MM.1S (cell line): ENCODE data around the gene CCDC178.
"Not testable (repeated sequence)": the region's sequence is repeated elsewhere in the genome, so short reads cannot be mapped to it uniquely, and the experiment has no call there.

ENCODE experiments used
- DNase-seq: peaks from one replicate; pipeline ENCODE4 v3.0.0-alpha.2; 2015
- H2AFZ ChIP-seq: fragments of 300-600 bp; sonication (generic); 2 replicates; pipeline ENCODE4 v1.6.0; 2016; ENCODE audit warnings: antibody characterized with exemption, low read length
- H3F3A ChIP-seq: fragments of 300-600 bp; sonication (generic); 2 replicates; pipeline ENCODE4 v1.6.1; 2016; ENCODE audit warnings: mild to moderate bottlenecking, antibody characterized with exemption, low read length, moderate library complexity, mixed read lengths; ENCODE audit not compliant: insufficient read depth
- H3K27ac ChIP-seq: fragments of 300-600 bp; sonication (generic); 2 replicates; pipeline ENCODE4 v1.5.1; 2016; ENCODE audit warnings: mild to moderate bottlenecking, low read length
- H3K27me3 ChIP-seq: fragments of 300-600 bp; sonication (generic); replicated peaks from 2 replicates; pipeline ENCODE4 v1.6.0; 2016; ENCODE audit warnings: low read length; ENCODE audit not compliant: insufficient read depth
- H3K36me3 ChIP-seq: fragments of 300-600 bp; sonication (generic); replicated peaks from 2 replicates; pipeline ENCODE4 v1.6.1; 2016; ENCODE audit warnings: mild to moderate bottlenecking, low read length, mixed read lengths; ENCODE audit not compliant: insufficient read depth
- H3K4me1 ChIP-seq: fragments of 300-600 bp; sonication (generic); 2 replicates; pipeline ENCODE4 v1.6.1; 2016; ENCODE audit warnings: low read length, mixed read lengths
- H3K4me2 ChIP-seq: fragments of 300-600 bp; sonication (generic); 2 replicates; pipeline ENCODE4 v1.6.0; 2016; ENCODE audit warnings: low read depth, low read length
- H3K4me3 ChIP-seq: fragments of 300-600 bp; sonication (generic); 2 replicates; pipeline ENCODE4 v1.5.1; 2016; ENCODE audit warnings: low read length, mixed read lengths
- H3K79me2 ChIP-seq: fragments of 300-600 bp; sonication (generic); 2 replicates; pipeline ENCODE4 v1.6.1; 2016; ENCODE audit warnings: mixed run types, low read length, mixed read lengths
- H3K9ac ChIP-seq: fragments of 300-600 bp; sonication (generic); 2 replicates; pipeline ENCODE4 v1.6.1; 2016; ENCODE audit warnings: low read length, mixed read lengths
- H3K9me2 ChIP-seq: fragments of 300-600 bp; sonication (generic); replicated peaks from 2 replicates; pipeline ENCODE4 v1.6.1; 2016; ENCODE audit warnings: mild to moderate bottlenecking, low read length, mixed read lengths; ENCODE audit not compliant: insufficient read depth
- H3K9me3 ChIP-seq: fragments of 300-600 bp; sonication (generic); replicated peaks from 2 replicates; pipeline ENCODE4 v1.6.1; 2016; ENCODE audit warnings: mild to moderate bottlenecking, low read length, mixed read lengths; ENCODE audit not compliant: insufficient read depth
- H4K20me1 ChIP-seq: fragments of 300-600 bp; sonication (generic); 2 replicates; pipeline ENCODE4 v1.6.1; 2016; ENCODE audit warnings: mild to moderate bottlenecking, low read length, moderate library complexity, mixed read lengths; ENCODE audit not compliant: insufficient read depth
- EZH2 ChIP-seq: fragments of 300-600 bp; sonication (generic); optimal IDR thresholded peaks from 2 replicates; pipeline ENCODE3; 2017; ENCODE audit warnings: low read depth, mild to moderate bottlenecking, antibody characterized with exemption, low read length, mixed read lengths
- EZH2phosphoT487 ChIP-seq: fragments of 300-600 bp; sonication (generic); IDR thresholded peaks from 2 replicates; pipeline ENCODE4 v1.6.1; 2018; ENCODE audit warnings: antibody characterized with exemption, low read length
- TF ChIP-seq, protein P1 (sequence below): fragments of 300-600 bp; sonication (generic); IDR thresholded peaks from 2 replicates; pipeline ENCODE4 v1.5.1; 2016; ENCODE audit warnings: antibody characterized with exemption, low read length, mixed read lengths

CCDC178 gene

DNA sequence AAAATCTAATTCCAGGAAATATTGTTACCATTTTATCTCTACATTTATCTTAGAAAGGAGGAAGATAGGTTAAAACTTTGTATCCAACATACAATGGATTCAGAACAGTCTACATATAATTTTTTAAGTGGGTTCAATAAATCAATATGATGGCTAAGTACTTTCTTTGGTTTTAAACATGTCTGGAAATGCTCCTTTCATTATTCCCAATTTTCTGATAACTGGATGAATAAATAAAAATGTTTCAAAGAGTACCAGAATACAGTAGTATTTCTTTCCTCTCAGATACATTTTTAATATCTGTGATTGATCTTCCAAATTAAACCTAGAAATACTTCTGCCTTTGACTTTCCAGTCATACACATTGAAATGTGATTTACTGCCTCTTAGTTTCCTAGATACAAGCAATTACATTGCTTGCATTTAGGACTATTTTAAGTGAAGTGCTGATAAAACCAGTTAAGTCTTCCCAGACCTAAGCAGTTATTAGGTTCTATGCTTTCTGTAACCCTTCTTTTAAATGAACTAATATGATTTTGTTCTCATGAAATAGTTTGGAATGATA lies 283.5 kb downstream of the CCDC178 start:
- H3K4me1 ChIP-seq, result no peaks in the 10 kb centered on the region
- no peaks in the 10 kb centered on the region for H3K79me2 ChIP-seq
- H3K9me3 ChIP-seq, result no peaks in the 10 kb centered on the region
- no peaks in the 10 kb centered on the region for H3K9me2 ChIP-seq
- no peaks in the 10 kb centered on the region for H3F3A ChIP-seq
- TF ChIP-seq, protein P1, sequence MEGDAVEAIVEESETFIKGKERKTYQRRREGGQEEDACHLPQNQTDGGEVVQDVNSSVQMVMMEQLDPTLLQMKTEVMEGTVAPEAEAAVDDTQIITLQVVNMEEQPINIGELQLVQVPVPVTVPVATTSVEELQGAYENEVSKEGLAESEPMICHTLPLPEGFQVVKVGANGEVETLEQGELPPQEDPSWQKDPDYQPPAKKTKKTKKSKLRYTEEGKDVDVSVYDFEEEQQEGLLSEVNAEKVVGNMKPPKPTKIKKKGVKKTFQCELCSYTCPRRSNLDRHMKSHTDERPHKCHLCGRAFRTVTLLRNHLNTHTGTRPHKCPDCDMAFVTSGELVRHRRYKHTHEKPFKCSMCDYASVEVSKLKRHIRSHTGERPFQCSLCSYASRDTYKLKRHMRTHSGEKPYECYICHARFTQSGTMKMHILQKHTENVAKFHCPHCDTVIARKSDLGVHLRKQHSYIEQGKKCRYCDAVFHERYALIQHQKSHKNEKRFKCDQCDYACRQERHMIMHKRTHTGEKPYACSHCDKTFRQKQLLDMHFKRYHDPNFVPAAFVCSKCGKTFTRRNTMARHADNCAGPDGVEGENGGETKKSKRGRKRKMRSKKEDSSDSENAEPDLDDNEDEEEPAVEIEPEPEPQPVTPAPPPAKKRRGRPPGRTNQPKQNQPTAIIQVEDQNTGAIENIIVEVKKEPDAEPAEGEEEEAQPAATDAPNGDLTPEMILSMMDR, result no peak
- H2AFZ ChIP-seq, result no peak overlapping the region
- no peaks in the 10 kb centered on the region for H3K36me3 ChIP-seq
- DNase-seq, result no peak
- no peak overlapping the region for H3K4me3 ChIP-seq
- H3K27me3 ChIP-seq, result no peaks in the 10 kb centered on the region
- H4K20me1 ChIP-seq, result no peaks in the 10 kb centered on the region
- no peak overlapping the region for H3K9ac ChIP-seq
- H3K4me2 ChIP-seq, result no peak overlapping the region
- no peak overlapping the region for H3K27ac ChIP-seq

DNA sequence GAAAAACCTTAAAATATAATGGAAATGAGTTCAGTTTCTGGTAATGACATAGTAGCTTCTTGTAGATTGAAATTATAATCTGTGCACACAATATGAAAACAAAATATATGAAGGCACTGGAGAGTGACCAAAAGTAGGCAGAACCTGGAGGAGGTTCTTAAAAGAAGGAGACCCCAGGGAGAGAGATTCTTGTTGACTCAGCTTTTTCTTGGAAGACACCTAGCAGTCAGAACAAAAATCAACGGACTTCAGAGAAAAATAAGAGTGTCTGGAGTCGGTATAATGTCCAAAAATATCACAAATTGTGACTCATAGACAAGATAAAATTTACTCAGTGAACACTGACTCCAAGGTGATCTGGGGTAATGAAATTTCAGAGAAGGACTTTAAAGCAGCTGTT lies 286.5 kb downstream of the CCDC178 start:
- no peak overlapping the region for H2AFZ ChIP-seq
- no peak for DNase-seq

DNA sequence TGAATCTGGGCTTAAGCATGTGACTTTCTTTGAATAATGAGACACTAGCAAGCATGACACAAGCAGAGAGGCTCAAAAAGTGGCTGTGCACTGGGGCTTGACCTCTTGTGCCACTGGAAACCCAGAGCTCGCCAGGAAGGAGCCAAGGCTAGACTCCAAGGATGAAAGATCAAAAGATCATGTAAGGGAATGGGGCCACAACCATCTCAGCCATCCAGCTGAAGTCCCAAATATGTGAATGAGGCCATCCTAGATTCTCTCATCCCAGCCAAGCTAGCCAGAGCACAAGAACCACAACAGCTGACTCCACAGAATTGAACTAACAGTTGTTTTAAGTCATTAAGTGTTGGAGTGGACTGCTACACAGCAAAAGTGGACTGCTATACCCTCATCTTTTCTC lies 288.1 kb downstream of the CCDC178 start:
- no peak overlapping the region for H3K4me2 ChIP-seq
- no peak for DNase-seq
- H4K20me1 ChIP-seq, result no peaks in the 10 kb centered on the region
- no peaks in the 10 kb centered on the region for H3F3A ChIP-seq
- H3K4me1 ChIP-seq, result no peaks in the 10 kb centered on the region
- no peaks in the 10 kb centered on the region for H3K27me3 ChIP-seq
- no peaks in the 10 kb centered on the region for H3K36me3 ChIP-seq
- no peak overlapping the region for H2AFZ ChIP-seq
- no peaks in the 10 kb centered on the region for H3K79me2 ChIP-seq
- TF ChIP-seq, protein P1, result no peak
- TF ChIP-seq EZH2phosphoT487 (no peak), EZH2 (no peak)
- H3K9ac ChIP-seq, result no peak overlapping the region
- H3K9me3 ChIP-seq, result no peaks in the 10 kb centered on the region
- H3K9me2 ChIP-seq, result no peaks in the 10 kb centered on the region
- H3K4me3 ChIP-seq, result no peak overlapping the region
- H3K27ac ChIP-seq, result no peak overlapping the region

More for the DNA sequence above, 286.5 kb downstream of the CCDC178 start:
- no peaks in the 10 kb centered on the region for H3K36me3 ChIP-seq
- no peak overlapping the region for H3K27ac ChIP-seq
- H3K4me2 ChIP-seq, result no peak overlapping the region
- no peaks in the 10 kb centered on the region for H3K27me3 ChIP-seq
- H3K9ac ChIP-seq, result no peak overlapping the region
- no peaks in the 10 kb centered on the region for H3K9me2 ChIP-seq
- H3K4me3 ChIP-seq, result no peak overlapping the region
- no peaks in the 10 kb centered on the region for H3K4me1 ChIP-seq
- no peaks in the 10 kb centered on the region for H4K20me1 ChIP-seq
- no peaks in the 10 kb centered on the region for H3F3A ChIP-seq
- TF ChIP-seq EZH2 (no peak), EZH2phosphoT487 (no peak)
- TF ChIP-seq, protein P1, result no peak
- no peaks in the 10 kb centered on the region for H3K9me3 ChIP-seq
- no peaks in the 10 kb centered on the region for H3K79me2 ChIP-seq

DNA sequence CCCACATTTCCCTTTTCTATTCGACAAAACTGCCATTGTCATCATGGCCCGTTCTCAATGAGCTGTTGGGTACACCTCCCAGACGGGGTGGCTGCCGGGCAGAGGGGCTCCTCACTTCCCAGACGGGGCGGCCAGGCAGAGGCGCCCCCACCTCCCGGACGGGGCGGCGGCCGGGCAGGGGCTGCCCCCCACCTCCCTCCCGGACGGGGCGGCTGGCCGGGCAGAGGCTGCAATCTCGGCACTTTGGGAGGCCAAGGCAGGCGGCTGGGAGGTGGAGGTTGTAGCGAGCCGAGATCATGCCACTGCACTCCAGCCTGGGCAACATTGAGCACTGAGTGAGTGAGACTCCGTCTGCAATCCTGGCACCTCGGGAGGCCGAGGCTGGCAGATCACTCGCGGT lies 292.7 kb downstream of the CCDC178 start:
- not testable (repeated sequence) for H2AFZ ChIP-seq, H4K20me1 ChIP-seq, H3K9ac ChIP-seq, H3K9me3 ChIP-seq, H3F3A ChIP-seq, H3K9me2 ChIP-seq, H3K4me3 ChIP-seq, H3K4me2 ChIP-seq, H3K79me2 ChIP-seq, DNase-seq, H3K4me1 ChIP-seq, H3K27ac ChIP-seq, H3K27me3 ChIP-seq, H3K36me3 ChIP-seq
